Measurements from ENCODE around the gene SEM1.
"Not testable (repeated sequence)": the region's sequence is repeated elsewhere in the genome, so short reads cannot be mapped to it uniquely, and the experiment has no call there.

SEM1 gene

GRCh38 chr7:96709381-96710228 is at the start of gene SEM1:
Gene SEM1 (minus strand): TSS chr7:96709846. CDS start chr7:96709763, 83 bp downstream.
- peak; percentile 75 for DNase-seq

DNA sequence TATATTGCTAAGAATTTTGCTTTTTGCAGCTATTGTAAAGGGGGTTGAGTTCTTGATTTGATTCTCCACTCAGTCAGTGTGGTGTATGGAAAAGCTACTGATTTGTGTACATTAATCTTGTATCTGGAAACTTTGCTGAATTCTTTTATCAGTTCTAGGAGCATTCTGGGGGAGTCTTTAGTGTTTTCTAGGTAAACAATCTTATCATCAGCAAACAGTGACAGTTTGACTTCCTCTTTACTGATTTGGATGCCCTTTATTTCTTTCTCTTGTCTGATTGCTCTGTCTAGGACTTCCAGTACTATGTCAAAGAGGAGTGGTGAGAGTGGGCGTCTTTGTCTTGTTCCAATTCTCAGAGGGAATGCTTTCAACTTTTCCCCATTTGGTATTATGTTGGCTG is 48.2 kb upstream of the SEM1 start:
- DNase-seq, result not testable (repeated sequence)

- DNase-seq, result no peak
These were observed 37.8 kb upstream of the SEM1 start for GRCh38 chr7:96747418-96747940.

DNA sequence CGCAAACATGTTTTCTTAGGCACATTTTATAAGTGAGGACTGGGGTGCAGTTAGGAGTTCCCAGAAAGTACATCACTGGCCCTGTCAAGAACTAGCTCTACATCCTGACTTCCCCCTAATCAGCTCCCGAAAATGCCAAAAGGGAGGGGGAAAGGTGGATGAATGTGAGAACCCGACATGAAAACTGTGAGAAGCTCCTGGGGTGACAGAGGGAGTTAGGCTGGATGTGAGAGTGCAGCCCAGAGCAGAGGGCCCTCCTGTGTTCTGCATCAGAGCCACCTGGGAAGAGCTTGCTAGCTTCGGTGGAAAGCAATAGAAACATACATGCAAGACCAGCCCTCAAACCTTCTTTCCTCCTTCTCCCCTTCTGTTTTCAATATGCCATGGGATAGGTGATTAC is 30.5 kb upstream of the SEM1 start:
- no peak for DNase-seq

GRCh38 chr7:96739609-96740008 is 30.0 kb upstream of the SEM1 start:
- no peak for DNase-seq

DNA sequence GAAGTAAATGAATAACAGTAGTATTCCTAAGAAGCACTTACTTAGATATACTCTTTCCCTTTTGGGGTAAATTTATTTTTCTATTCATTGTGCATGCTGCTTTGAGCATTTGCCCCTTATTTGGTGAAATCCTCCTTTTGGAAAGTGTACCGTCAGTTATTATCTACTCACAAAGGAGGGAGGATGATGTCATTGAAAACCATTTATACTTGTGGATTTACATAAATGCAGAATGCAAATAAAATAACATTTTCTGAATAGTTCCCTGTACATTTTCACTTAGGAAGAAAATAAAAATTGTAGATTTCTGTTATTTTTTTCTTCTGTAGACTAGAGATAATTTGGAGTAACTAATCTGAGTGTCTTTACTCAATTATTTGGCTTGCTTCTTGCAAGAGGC is 29.5 kb upstream of the SEM1 start:
- no peak for DNase-seq

DNA sequence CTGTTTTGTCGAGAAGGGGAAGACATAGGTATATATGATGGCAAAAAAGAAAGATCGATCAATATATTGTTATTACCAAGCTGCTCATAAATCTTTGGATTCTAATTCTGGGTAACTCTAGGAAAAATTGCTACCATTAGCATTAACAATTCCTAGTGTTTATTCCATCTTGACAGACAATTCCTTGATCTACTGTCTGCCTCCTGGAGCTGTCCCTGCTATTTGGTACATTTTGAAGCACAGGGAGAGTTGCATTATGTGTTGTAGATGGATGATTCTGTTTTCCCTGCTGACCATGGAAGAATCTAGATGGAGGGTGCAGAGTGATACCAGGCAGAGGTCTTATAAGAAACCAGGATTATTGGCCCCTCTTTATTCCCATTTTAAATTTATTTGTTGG is 29.1 kb upstream of the SEM1 start:
- no peak for DNase-seq

DNA sequence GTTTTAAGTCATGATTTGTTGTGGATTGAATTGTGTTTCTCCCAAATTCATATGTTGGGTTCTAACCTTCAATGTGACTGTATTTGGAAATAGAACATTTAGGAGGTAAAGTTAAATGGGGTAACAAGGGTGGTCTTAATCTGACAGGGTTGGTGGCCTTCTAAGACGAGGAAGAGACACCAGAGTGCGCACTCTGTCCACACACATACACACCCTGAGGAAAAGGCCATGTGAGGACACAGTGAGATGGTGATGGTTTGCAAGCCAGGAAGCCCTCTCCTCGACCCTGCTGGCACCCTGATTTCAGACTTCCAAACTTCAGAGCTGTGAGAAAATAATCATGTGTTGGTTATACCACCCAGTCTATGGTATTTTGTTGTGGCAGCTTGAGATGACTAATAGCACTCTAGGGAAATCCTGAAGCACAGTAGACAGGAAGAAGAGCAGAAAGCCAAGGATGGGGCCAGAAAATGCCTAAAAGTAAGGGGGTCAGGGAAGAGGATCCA is 28.0 kb upstream of the SEM1 start:
- DNase-seq, result no peak

GRCh38 chr7:96734343-96734742 is 24.7 kb upstream of the SEM1 start:
- no peak for DNase-seq

DNA sequence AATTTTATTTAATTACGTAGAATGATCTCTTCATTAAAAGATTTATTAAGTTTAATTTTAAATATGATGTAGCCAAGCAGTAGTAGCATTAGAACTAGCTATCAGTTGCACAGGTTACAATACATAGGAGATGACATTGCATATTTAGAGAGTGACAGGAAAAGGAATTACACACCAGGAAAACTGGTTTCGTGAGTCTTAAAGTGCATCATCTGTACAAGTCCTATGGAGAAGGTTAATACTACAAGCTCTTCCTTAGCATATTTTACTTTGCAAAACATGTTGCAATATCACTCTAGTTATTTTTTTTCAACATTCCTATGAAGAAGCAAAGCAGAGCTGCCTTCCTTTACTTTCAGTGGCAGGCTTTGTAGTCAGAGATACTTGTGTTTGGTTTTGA is 20.2 kb upstream of the SEM1 start:
- DNase-seq, result no peak

DNA sequence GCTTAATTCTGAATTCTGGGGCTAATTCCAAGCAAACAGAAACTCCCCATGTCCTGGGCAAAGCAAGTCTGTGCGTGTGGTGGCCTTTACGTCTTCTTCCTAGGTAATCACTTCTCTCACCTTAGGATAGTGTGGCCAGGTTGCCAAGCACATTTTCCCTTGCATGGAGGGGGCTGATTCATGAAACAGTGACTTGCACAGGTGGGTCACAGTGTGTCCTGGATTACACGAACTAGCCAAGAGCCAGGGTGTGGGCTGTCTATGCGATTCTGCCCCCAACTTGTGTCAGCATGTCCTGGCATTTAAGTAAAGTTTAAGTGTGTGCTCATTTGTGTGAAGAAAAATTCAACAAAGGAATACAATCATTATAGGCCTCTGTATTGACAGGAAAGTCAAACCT is 18.5 kb upstream of the SEM1 start:
- no peak for DNase-seq

DNA sequence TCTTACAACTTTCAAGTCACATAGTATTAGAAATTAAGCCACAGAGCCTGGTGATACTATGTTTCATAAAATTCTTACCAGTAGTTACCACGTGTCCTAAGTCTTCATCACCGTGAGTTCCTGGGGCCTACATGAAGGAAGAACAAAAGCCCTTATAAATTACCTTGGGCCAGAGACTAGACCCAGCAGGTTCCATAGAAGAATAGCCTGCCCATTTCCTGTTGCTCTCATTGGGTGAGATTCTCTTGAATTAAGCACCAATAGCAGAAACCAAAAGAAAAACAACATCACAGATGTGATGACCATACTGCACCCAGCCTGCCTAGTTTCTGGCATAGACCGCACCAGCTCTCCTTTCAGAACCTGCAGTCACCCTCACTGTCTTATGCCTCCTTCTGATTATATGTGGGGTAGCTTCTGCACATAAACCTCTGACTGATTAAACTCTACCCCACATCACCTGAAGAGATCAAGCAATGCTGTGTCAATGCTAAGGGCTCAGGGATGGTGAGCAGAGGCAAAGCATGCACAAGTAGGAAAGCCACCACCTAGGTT is 18.0 kb upstream of the SEM1 start:
- DNase-seq, result no peak

DNA sequence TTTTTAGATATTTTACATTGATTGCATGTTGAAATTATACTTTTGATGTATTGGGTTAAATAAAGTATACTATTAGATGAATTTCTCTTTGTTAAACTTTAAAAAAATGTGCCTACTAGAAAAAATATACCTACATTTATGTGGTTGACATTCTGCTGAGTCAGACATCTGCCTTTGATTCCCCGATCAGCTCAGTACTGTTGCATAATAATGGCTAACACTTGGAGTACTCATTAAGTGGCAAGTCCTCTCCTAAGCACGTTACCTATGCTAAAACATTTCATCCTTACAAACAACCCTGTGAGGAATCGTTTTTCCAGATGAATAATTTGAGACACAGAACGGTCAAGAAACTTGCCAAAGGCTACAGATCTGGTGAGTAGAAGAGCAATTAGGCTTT is 14.0 kb upstream of the SEM1 start:
- DNase-seq, result no peak

DNA sequence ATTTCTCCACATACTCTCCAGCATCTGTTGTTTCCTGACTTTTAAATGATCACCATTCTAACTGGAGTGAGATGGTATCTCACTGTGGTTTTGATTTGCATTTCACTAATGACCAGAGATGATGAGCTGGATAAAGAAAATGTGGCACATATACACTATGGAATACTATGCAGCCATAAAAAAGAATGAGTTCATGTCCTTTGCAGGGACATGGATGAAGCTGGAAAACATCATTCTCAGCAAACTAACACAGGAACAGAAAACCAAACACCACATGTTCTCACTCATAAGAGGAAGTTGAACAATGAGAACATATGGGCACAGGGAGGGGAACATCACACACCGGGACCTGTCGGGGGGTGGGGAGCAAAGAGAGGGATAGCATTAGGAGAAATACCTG is 13.3 kb upstream of the SEM1 start:
- not testable (repeated sequence) for DNase-seq

- DNase-seq, result no peak
These were observed 11.2 kb upstream of the SEM1 start for GRCh38 chr7:96720843-96721242.

GRCh38 chr7:96719164-96719563 is 9.5 kb upstream of the SEM1 start:
- DNase-seq, result no peak

DNA sequence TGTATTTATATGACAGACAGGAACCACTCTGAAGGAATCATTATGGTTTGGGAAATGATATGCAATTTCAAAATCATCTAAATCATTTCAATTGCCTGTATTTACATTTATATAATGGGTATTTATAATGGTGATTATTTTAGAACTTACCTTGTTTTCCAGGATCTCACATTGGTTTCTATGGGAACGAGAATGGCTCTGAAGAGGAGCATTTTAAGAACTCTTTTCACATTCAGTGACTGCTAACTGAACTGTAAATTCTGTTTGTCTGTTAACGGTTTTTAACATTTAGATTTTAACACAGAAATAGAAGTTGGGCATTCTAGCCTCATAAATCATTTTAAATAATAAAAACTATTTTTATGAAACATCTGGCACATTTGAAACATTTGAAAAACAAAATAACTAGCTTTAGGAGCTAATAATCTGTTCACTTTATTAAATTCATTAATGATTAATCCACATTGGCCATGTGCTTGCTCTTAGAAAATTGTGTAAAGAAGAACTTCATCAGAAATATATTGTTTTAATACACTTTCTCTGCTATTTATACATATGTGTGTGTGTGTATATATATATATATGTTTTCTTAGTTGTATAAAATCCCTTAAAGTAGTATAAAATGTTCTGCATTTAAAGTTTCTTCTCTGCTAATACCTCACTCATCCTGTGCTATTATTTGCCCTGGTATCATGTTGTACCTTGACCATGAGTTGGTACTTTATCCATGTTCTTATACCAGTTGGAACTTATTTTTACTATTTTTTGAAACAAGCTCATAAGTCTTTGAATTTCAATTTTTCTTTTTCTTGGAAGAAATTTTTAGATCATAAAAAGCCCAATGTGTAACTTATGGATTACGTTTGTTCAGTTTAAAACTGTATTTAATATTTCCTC is 8.7 kb upstream of the SEM1 start:
- DNase-seq, result no peak

DNA sequence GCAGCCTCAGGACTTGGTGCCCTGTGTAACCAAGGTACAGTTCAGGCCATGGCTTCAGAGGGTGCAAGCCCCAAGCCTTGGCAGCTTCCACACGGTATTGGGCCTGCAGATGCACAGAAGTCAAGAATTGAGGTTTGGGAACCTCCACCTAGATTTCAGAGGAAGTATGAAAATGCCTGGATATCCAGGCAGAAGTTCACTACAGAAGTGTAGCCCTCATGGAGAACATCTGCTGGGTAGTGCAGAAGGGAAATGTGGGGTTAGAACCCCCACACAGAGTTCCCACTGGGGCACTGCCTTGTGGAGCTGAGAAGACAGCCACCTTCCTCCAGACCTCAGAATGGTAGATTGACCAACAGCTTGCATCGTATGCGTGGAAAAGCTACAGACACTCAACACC is 3.4 kb upstream of the SEM1 start:
- DNase-seq, result no peak

GRCh38 chr7:96710544-96710943 is 898 bp upstream of the SEM1 start:
- no peak for DNase-seq

- DNase-seq, result no peak
These were observed 774 bp downstream of the SEM1 start for GRCh38 chr7:96708872-96709271.

DNA sequence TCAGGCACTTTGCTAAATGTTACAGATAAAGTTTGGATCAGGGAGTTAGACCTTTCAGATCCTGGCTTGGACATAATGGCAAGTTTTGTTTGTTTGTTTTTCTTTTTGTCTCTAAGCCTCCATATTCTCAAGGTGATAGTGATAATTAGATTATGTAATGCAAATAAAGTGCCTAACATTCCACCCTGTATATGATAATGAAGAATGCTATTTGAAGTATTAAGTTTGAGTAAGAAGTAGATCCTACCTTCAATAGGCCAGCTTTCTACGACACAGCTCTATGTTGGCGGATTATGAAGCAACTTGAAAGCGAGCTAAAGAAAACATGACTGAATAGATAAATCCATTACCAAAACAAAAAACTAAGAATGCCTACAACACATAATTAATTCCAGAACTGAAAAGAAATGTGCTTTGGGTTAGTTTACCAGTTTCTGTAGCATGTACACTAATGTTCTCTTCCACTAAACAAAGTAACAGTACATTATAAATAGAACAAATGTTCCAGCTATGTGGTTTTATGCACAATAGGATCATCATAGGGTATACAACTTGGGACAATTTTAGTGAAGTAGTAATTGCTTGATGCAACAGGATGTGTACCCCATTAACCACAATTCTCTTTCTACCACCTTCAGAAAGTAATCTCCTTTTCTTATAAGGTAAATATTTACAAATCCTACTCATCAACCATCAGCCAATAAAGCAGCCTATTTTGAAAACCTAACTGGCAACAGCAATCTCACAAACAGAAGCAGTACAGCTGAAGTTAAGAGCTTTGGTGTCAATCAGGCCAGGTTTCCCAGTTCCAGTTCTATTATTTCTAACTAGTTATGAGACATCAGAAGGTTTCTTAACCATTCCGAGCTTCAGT is 1.5 kb downstream of the SEM1 start:
- no peak for DNase-seq

GRCh38 chr7:96701258-96701657 is 8.4 kb downstream of the SEM1 start:
- no peak for DNase-seq

Measured in amniotic stem cell (primary cell).